SIG-M5 treated with dmso at 0.1 percent for 504 hours (cell line): Measurements from ENCODE around the gene COQ8B.

Experiments
- DNase-seq: peaks from one replicate; lab custom pipeline; 2025; ENCODE audit not compliant: unreplicated experiment; lab: John Stamatoyannopoulos, UW

Gene COQ8B

DNA sequence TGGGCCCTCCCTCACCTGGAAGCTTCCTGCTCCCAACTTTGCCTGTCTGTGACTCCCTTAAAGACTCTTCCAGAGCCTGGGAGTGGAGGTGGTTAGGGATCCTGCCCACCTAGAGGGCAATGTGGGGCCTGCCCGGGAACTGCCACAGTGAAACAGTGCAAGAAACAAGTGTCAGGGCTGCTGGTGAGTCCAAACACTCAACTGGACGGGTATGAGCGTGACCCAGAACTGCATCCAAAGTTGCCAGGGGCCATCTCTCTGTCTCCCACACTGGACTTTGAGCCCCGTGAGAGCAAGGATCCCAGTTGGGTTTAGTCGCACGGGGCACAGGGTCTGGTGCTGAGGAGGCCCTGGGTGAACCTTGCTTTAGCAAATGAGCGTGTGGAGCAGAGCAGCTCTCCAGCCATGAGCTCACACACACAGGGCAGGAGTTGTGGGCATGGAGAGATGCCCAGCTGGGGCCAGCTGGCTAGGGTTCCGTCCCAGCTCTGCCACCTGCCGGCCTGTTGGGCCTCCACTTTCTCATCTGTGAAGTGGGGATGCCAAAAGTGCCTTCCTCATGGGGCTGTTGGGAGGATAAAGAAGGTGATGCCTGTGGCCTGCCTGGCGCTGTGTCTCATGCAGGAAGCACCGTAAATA lies 23.4 kb downstream of the COQ8B start:
- no peak for DNase-seq

DNA sequence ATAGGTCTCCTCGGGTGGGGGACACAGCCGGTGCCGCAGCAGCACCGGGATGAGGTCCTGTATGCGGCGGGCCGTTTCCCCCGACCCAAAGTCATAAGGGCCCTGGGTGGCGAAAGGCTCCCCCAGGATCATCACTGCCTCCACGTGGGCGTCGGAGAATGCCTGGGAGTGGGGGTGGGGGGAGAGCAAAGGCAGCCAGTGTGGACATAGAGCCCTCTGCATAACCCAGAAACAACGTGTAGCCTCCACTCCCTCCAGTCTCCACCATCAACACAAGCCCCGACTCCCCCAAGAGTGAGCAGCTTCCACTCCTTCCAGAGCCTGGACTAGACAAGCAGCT lies 24.5 kb downstream of the COQ8B start:
- no peak for DNase-seq

DNA sequence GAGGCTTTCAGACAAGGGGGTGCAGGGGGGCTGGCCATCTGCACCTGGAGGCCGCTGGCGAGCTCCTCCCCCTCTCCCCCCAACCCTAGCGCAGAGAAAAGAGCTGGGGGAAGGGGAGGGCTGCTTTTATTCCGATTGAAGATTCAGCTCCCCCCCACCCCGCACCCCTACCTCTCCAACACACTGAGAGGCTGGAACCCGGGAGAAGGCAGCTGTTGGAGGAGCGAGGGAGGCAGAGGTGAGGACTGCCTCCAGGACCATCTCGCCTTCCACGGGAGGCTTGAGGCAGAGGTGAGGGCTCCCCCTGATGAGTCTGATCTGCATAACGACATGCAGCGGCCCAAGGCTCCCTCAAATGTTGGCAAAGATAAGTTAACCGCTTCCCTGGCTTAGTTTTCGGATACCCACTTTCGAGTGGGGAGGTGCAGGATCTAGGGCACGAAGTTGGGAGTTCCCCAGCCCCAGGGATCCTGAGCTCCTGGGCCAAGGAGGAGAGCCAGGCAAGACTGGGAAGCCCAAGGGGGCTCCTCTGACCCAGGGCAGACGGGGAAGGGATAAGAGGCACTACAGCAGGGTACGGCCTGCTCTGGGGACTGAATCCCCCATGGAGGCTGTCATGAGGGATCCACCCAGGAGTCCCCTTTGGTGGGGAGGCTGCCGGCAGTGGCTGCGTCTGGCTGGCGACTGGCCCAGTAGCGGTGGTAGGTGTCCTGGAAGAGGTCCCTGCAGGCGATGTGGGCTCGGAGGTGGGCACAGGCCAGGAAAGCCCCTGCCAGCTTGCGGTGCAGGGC lies 25.1 kb downstream of the COQ8B start:
- DNase-seq: no peak

DNA sequence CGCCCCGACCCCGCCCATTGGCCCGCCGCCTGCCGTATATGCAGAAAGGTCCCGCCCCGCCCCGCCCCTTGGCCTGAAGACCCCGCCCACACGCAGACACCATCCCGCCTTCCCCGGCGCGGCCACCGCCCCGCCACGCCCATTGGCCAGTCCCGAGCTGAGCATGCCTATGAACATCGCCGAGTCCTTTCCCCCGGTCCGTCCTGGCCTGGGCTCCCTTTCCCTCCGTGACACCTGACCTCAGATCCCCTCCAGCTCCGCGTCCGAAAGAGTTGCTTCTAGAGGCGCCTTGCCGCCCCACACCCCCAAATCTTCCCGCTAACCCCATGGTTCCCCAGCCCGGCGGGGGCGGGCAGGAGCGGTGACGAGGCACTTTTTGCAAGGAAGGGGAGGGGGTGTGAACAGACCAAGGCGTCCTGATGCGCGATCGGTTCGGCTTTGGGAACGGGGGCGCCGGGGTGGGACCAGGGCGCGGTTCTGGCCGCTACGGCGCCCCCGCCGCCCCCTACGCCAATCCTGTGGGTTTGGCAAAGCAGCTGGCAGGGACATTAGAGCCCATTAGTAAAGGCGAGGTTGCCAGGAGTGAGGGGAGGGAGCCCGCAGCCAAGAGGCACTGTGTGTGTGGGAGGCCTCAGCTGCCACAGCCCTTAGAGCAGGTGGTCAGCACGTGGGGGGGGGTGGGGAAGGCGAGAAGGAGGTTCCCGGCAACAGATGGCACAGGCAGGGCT lies 25.8 kb downstream of the COQ8B start:
- peak; percentile 76 for DNase-seq

- no peak for DNase-seq
Observed at GRCh38 chr19:40690050-40690692, 26.5 kb downstream of the COQ8B start, which contains the start of gene NUMBL. NUMBL (minus strand) TSS chr19:40690651; CDS start chr19:40690483, 168 bp downstream.

- no peak for DNase-seq
Observed at GRCh38 chr19:40689339-40690049, 27.2 kb downstream of the COQ8B start.

GRCh38 chr19:40688987-40689338 lies 27.7 kb downstream of the COQ8B start:
- no peak for DNase-seq

DNA sequence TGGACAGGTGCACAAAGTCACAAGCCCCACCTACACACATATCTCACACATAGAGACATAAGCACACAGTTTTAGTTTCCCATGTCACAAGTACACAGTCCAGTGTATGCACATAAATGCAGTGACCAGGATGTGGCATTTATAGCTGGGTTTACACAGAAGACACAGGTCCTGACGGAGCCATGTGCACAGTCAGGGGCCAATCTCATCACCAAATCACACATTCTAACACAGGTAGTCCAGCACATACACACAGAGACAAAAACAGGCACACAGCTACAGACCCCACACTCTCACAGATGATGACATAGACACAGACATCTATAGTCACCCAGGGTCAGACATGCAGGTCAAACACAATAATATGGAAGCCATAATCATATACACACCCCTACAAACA lies 28.4 kb downstream of the COQ8B start:
- DNase-seq: no peak

DNA sequence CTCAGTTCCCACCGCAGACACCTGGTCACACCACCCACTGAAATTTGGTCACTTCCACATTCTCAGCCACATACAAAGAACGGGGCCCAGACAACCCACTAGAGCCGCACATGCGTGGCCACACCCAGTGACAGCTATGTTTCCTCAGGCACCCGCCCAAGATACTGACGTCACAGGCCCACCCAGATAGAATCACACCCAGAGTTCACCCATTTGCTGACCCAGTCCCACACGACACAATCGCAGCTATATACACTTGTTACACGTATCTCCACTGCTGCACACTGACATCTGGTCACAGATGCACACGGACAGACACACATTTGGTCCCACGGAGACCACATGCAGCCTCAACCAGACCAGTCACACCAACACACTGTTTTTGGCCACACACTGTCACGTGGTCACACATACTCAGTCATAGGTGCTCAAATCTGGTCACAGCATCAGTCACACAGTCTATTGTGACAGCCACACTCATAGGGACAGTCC lies 29.1 kb downstream of the COQ8B start:
- DNase-seq: no peak

- DNase-seq: no peak
Observed at GRCh38 chr19:40686882-40687524, 29.7 kb downstream of the COQ8B start.

- DNase-seq: no peak
Observed at GRCh38 chr19:40685563-40685962, 31.1 kb downstream of the COQ8B start.

- DNase-seq: no peak
Observed at GRCh38 chr19:40685016-40685526, 31.6 kb downstream of the COQ8B start.

DNA sequence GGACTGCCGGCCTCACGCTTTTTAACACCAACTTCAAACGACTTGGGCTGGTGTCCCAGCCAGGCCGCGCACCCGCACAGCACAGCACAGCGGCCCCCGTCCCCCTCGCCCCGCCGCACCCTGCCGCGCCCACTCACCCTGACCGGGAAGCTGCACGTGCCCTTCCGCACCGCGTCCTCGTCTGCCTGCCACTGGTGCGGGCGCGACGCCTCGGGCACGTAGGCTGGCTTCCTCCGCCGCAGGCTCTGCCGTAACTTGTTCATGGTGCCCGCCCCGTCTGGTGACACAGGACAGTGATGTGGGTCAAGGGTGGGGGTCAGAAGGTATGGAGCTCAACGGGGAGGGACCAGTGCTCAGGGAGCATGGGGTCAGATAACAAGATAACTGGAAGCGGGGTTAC lies 32.4 kb downstream of the COQ8B start:
- DNase-seq: no peak

DNA sequence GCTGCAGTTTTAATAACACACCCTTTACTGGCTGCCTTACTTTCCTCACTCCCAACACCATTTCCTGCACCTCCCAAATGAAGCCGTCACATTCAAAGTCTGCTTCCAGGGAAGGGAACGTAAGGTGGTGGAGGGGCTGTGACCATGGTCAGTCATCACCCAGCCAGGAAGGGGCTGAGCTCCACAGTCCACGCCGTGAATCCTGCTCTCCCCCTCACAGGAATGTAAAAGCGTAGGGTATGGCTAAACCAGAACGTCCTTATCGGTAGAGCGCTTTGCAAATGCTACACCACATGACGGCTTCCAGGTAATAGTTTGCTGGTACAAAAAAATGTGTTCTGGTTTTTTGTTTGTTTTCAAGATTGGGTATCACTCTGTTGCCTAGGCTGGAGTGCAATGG lies 33.2 kb downstream of the COQ8B start:
- no peak for DNase-seq

DNA sequence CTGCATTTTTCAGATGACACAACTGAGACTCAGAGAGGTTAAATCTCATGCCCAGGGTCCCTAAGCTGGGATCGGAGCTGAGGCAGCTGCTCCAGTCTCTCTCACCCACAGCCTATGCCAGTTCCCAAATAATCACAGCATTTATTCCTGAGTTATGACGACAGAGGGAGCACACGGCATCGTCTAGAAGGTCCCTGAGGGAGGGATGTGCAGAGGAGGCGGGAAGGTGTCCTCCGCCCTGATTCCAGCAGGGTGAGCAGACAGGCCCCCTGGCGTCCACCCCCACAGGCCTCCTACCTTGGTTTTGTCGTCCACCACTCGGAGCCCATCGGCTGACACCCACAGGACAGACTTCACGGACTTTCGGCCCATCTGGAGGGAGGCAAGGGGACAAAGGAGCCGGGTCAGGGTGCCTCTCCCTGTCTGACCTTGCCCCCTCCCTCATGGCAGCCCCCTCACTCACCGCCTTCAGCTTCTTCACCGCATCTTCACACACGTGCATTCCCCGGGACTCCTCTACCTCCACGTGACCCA lies 34.2 kb downstream of the COQ8B start:
- DNase-seq: no peak

DNA sequence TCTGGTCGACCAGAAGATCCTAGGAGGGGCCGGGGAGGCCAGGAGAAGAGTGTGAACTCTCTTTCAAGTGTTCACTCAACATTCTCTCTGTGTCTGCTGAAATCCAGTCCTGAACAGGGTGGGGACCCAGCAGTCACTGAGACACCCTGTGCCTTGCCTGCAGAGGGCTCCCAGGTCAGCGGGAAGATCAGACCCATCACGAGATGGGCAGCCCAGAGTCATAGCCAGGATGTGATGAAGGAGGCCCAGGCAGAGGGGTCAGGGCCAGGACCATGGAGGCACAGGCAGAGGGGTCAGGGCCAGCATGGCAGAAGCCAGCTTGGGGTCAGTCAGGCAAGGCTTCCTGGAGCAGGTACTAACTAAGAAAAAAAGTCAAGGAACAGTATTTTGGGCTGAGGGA lies 35.6 kb downstream of the COQ8B start:
- DNase-seq: no peak

- no peak for DNase-seq
Observed at GRCh38 chr19:40677156-40677555, 39.5 kb downstream of the COQ8B start.

DNA sequence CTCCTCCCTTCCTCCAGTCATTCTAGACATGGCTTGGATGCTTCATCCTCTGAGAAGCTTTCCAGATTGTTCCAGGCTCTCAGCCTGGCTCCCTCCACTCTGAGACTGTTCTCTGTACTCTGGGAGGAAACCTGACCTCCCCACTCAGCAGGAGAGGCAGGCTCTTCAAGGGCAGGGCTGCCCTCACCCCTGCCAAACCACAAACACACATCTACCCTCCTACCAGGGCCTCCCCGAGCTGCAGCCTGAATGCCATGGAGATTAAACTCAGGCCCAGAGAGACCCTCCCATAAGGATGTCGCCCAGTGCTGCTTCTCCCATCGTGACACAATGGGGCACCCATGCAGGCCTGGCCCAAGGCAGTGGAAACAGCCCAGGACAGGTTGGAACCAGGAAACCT lies 42.4 kb downstream of the COQ8B start:
- DNase-seq: no peak

DNA sequence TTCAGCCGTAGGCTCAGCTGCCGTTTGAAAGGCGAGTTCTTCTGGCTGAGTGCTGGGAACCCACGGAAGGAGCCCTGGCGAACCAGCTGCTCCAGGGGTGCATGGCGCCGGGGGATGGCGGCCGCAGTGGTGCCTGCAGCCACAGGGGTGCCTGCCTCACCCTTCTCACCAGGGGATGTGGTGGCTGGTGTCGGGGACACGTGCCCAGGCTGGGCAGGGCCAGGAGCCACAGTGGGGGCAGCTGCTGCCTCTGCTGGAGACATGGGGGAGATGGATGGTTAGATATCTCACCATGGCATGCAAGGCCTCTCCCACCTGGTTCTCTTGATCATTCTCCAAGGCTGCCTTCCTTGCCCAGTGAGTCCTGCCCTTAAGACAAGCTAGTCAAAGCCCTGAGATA lies 43.3 kb downstream of the COQ8B start:
- no peak for DNase-seq
